ENCODE measurements around the gene CMC4. TPM values are rescaled to one million over a fixed set of nuclear protein-coding genes. Genes with fewer than 3 reads are reported as not detected.

The CMC4 gene
- total and polyA plus RNA-seq, 9 of the 15 experiments (the other 6 are each of a cell fraction or from before 2014, with no cell fraction given) = 3.5 to 16.9 (median 8.2) TPM

DNA sequence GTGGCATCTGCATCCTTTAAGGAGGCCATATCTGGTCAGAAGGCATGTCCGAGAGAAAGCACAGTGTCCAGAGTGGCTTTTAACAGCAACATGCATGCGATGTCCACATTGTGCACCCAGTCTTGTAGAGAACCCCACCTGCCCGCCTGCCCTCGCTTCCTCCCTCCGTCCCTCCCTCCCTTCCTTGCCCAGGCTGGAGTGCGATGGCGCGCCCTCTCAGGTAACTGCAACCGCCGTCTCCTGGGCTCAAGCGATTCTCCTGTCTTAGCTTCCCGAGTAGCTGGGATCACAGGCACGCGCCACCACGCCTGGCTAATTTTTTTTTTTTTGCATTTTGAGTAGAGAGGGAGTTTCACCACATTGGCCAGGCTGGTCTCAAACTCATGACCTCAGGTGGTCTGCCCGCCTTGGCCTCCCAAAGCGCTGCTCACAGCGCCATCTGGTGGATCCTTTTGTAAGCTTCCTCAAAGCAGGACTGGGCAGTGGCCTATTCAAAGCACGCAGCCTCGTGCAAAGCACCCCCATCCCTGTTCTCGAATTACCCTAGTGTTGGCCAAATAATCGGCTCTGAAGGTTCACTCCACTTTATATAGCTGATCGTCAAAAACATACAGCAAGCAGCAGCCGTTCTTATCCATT is 15.4 kb upstream of the CMC4 start (continued):
- TF ChIP-seq, protein P1, sequence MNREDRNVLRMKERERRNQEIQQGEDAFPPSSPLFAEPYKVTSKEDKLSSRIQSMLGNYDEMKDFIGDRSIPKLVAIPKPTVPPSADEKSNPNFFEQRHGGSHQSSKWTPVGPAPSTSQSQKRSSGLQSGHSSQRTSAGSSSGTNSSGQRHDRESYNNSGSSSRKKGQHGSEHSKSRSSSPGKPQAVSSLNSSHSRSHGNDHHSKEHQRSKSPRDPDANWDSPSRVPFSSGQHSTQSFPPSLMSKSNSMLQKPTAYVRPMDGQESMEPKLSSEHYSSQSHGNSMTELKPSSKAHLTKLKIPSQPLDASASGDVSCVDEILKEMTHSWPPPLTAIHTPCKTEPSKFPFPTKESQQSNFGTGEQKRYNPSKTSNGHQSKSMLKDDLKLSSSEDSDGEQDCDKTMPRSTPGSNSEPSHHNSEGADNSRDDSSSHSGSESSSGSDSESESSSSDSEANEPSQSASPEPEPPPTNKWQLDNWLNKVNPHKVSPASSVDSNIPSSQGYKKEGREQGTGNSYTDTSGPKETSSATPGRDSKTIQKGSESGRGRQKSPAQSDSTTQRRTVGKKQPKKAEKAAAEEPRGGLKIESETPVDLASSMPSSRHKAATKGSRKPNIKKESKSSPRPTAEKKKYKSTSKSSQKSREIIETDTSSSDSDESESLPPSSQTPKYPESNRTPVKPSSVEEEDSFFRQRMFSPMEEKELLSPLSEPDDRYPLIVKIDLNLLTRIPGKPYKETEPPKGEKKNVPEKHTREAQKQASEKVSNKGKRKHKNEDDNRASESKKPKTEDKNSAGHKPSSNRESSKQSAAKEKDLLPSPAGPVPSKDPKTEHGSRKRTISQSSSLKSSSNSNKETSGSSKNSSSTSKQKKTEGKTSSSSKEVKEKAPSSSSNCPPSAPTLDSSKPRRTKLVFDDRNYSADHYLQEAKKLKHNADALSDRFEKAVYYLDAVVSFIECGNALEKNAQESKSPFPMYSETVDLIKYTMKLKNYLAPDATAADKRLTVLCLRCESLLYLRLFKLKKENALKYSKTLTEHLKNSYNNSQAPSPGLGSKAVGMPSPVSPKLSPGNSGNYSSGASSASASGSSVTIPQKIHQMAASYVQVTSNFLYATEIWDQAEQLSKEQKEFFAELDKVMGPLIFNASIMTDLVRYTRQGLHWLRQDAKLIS (CRISPR knock-in tag; IDR thresholded peaks at IDR 0.05) = no peak
- TF ChIP-seq HNRNPH1 (optimal IDR thresholded peaks at IDR 0.05; ENCODE audit: low read depth, low read length) = no peak
- TF ChIP-seq ATF1 (CRISPR knock-in tag; IDR thresholded peaks at IDR 0.05) = no peak
- TF ChIP-seq ATF1 (tag; IDR thresholded peaks at IDR 0.05) = no peak
- TF ChIP-seq ZBTB8A (IDR thresholded peaks at IDR 0.05; ENCODE audit: partially characterized antibody) = no peak
- TF ChIP-seq RBM25 (IDR thresholded peaks at IDR 0.05; ENCODE audit: low read depth, low read length, severe bottlenecking) = no peak
- no peak for TF ChIP-seq POLR2AphosphoS2 (IDR thresholded peaks at IDR 0.05; ENCODE audit: low read length)
- TF ChIP-seq ARNT (IDR thresholded peaks at IDR 0.05) = no peak
- no peak for TF ChIP-seq JUND (IDR thresholded peaks at IDR 0.05; ENCODE audit: borderline replicate concordance, low read depth, low read length)
- TF ChIP-seq JUND (tag; IDR thresholded peaks at IDR 0.05; ENCODE audit: borderline replicate concordance, low read depth, low read length) = no peak
- TF ChIP-seq FOXP1 (CRISPR knock-in tag; IDR thresholded peaks at IDR 0.05) = no peak
- TF ChIP-seq, protein P2, sequence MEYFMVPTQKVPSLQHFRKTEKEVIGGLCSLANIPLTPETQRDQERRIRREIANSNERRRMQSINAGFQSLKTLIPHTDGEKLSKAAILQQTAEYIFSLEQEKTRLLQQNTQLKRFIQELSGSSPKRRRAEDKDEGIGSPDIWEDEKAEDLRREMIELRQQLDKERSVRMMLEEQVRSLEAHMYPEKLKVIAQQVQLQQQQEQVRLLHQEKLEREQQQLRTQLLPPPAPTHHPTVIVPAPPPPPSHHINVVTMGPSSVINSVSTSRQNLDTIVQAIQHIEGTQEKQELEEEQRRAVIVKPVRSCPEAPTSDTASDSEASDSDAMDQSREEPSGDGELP (CRISPR knock-in tag; IDR thresholded peaks at IDR 0.05; ENCODE audit: borderline replicate concordance) = 0 out of 2 replicates have a peak, but pooled peaks have one; percentile 9
- no peak for TF ChIP-seq CAMTA2 (CRISPR knock-in tag; conservative IDR thresholded peaks at IDR 0.05)
- no peak for TF ChIP-seq POLR2H (tag; IDR thresholded peaks at IDR 0.05; ENCODE audit: low read depth)
- no peak for TF ChIP-seq MAFG (tag; conservative IDR thresholded peaks at IDR 0.05)
- no peak for TF ChIP-seq VEZF1 (CRISPR knock-in tag; IDR thresholded peaks at IDR 0.05)
- no peak for TF ChIP-seq XRCC5 (IDR thresholded peaks at IDR 0.05; ENCODE audit: low read depth, low read length)
- TF ChIP-seq, protein P3, sequence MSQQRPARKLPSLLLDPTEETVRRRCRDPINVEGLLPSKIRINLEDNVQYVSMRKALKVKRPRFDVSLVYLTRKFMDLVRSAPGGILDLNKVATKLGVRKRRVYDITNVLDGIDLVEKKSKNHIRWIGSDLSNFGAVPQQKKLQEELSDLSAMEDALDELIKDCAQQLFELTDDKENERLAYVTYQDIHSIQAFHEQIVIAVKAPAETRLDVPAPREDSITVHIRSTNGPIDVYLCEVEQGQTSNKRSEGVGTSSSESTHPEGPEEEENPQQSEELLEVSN (IDR thresholded peaks at IDR 0.05; ENCODE audit: borderline replicate concordance in 1 of 2, extremely low read depth in 1 of 2, insufficient read depth in 1 of 2, insufficient read length in 1 of 2, low read depth in 1 of 2, low read length in 1 of 2, poor library complexity in 1 of 2, severe bottlenecking in 1 of 2) = no peak
